Measurements from ENCODE around the gene RBM20. TPM values are rescaled to one million over a fixed set of nuclear protein-coding genes. Genes with fewer than 3 reads are reported as not detected.
"Not testable (repeated sequence)": the region's sequence is repeated elsewhere in the genome, so short reads cannot be mapped to it uniquely, and the experiment has no call there.

RBM20 gene
- total and polyA plus RNA-seq, 5 experiments from 2014 or later, result 0.20 to 0.93 (median 0.49) TPM

DNA sequence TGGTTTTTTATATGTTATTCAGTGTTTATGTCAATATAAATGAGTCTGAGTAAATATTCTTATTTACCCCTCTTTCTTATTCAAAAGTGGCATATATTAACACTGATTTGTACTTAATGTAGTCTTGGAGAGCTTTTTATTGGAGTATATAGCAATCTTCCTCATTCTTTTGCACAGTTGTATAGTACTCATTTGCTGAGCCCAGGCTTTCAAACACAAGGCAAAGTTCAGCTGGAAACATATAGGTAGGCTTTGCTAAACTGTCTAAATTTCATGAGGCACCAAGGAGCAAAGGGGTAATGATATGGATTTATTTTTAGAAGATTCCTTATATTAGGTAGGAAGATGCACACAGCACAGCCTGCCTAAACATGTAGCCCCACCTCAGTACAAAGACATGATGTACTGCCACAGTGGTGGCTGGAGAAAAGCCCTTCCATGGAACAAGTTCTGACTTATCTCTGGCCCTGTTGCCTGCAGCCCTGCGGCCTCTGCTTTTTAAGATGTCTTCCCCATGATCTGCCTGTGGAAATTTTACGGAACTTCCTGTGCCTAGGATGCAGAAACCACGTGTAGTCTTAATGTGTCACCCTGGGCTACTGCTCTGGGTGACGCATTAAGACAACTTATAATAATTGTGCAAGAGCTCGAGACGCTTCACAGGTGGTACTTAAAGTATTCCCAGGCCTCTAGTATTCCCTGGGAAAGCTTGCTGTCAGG is 218.0 kb downstream of the RBM20 start:
- POLR2A ChIA-PET, result interaction anchor here (0.6 to 6.8 kb wide), 9 partner anchors 8 to 59 kb away, joined by 3 to 87 read pairs (median 16); partner anchors contain the start of gene PDCD4
- peak overlapping the region; percentile 97 to 100 (median 99) for H3K27ac Mint-ChIP-seq
- H3K27me3 Mint-ChIP-seq, result no peaks in the 10 kb centered on the region
- ATAC-seq, result no peak
- H3K4me1 Mint-ChIP-seq, result peaks cover 57 to 100% (median 97%) of the 10 kb centered on the region in 4 donors
- peak overlapping the region in 9 of 10 donors; percentile 36 to 94 (median 67) for H3K4me3 Mint-ChIP-seq
- DNase-seq, result no peak
- H3K36me3 Mint-ChIP-seq, result no peaks in the 10 kb centered on the region
- H3K9me3 Mint-ChIP-seq, result no peaks in the 10 kb centered on the region

DNA sequence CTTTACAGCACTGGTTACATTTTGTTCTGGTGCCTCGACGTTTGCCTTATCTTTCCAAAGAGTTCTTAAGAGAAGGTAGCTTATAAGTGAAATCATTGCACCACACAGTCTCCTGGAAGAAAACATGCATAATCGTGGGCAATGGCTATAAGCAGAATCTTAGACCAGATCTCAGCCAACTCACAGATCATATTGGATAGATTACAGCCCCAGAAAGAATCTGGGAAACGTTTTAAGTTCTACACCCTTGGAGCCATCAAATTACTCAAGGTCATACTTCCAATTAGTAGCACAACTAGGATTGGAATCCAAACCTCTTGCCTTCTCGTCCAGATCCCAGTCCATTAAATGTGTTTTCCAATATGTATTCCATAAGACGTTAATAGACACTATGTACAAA is 218.8 kb downstream of the RBM20 start:
- POLR2A ChIA-PET, result interaction anchor here (1.1 to 6.8 kb wide), 6 partner anchors 9 to 60 kb away, joined by 3 to 87 read pairs (median 52); partner anchors contain the start of gene PDCD4
- no peak for DNase-seq
- peak overlapping the region in 7 of 10 donors; percentile 30 to 94 (median 79) for H3K4me3 Mint-ChIP-seq

GRCh38 chr10:110863361-110863760 is 219.2 kb downstream of the RBM20 start:
- DNase-seq, result no peak
- Mint-ChIP-seq H3K27ac (peak overlapping the region; percentile 97 to 100 (median 99)), H3K27me3 (no peaks in the 10 kb centered on the region), H3K4me3 (peak overlapping the region in 8 of 10 donors; percentile 34 to 94 (median 79)), H3K36me3 (no peaks in the 10 kb centered on the region), H3K4me1 (peaks cover 59 to 100% (median 97%) of the 10 kb centered on the region in 4 donors), H3K9me3 (no peaks in the 10 kb centered on the region)
- POLR2A ChIA-PET, result interaction anchor here (1.5 to 6.8 kb wide), 6 partner anchors 9 to 59 kb away, joined by 3 to 87 read pairs (median 58); partner anchors contain the start of gene PDCD4
- ATAC-seq, result no peak

More for the DNA sequence above, 218.8 kb downstream of the RBM20 start:
- H3K4me1 Mint-ChIP-seq, result peaks cover 61 to 100% (median 97%) of the 10 kb centered on the region in 4 donors
- H3K36me3 Mint-ChIP-seq, result no peaks in the 10 kb centered on the region
- H3K27ac Mint-ChIP-seq, result peak overlapping the region; percentile 97 to 100 (median 99)
- no peaks in the 10 kb centered on the region for H3K27me3 Mint-ChIP-seq
- ATAC-seq, result no peak
- H3K9me3 Mint-ChIP-seq, result no peaks in the 10 kb centered on the region

DNA sequence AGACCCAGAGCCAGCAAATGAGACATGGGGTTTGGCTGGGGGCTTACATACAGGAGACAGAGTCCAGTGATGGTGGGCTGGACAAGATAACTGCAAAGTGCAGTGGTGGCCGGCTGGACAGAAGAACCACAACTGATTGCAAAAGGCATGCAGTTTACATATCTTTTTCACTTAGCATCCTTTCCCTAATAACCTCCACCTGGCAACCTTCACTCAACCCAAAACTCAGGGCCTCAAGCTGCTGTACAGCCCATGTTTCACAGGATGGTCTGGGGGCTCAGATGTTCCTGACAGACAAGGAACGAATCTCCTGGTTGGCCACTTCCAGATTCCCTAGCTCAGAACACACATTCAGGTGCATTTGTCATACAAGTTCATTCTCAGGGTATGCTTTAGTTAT is 219.8 kb downstream of the RBM20 start:
- H3K27me3 Mint-ChIP-seq, result no peaks in the 10 kb centered on the region

GRCh38 chr10:110864662-110865140 is 220.6 kb downstream of the RBM20 start:
- POLR2A ChIA-PET, result interaction anchor here (0.6 to 5.0 kb wide), 17 partner anchors 7 to 1510 kb away, joined by 3 to 44 read pairs (median 5); partner anchors contain the start of genes BBIP1 and SHOC2
- Mint-ChIP-seq H3K4me1 (peaks cover 60 to 100% (median 98%) of the 10 kb centered on the region in 4 donors), H3K9me3 (no peaks in the 10 kb centered on the region), H3K4me3 (peak overlapping the region; percentile 62 to 94 (median 82)), H3K36me3 (peaks cover 0 to 3% (median 3%) of the 10 kb centered on the region in 3 donors), H3K27ac (peak overlapping the region; percentile 97 to 100 (median 99)), H3K27me3 (no peaks in the 10 kb centered on the region)
- ATAC-seq, result peak; percentile 65 to 73
- DNase-seq, result peak in 9 of 10 donors; percentile 48 to 90 (median 80)

More for the DNA sequence above, 219.8 kb downstream of the RBM20 start:
- no peaks in the 10 kb centered on the region for H3K36me3 Mint-ChIP-seq
- DNase-seq (no peak), ATAC-seq (no peak)
- no peaks in the 10 kb centered on the region for H3K9me3 Mint-ChIP-seq
- peak overlapping the region; percentile 97 to 100 (median 99) for H3K27ac Mint-ChIP-seq
- POLR2A ChIA-PET, result interaction anchor here (0.6 to 5.0 kb wide), 12 partner anchors 9 to 1511 kb away, joined by 3 to 44 read pairs (median 9); partner anchors contain the start of genes BBIP1 and SHOC2
- peak overlapping the region; percentile 58 to 94 (median 80) for H3K4me3 Mint-ChIP-seq
- H3K4me1 Mint-ChIP-seq, result peaks cover 57 to 100% (median 98%) of the 10 kb centered on the region in 4 donors

GRCh38 chr10:110865186-110865808 is 221.2 kb downstream of the RBM20 start:
- ATAC-seq (no peak), DNase-seq (no peak)
- POLR2A ChIA-PET, result interaction anchor here (0.7 to 5.0 kb wide), 14 partner anchors 8 to 84 kb away, joined by 3 to 44 read pairs (median 9); partner anchors contain the start of genes BBIP1 and SHOC2
- Mint-ChIP-seq H3K27me3 (no peaks in the 10 kb centered on the region), H3K4me1 (peaks cover 61 to 100% (median 98%) of the 10 kb centered on the region in 4 donors), H3K27ac (peak overlapping the region; percentile 97 to 100 (median 99)), H3K4me3 (peak overlapping the region; percentile 62 to 94 (median 80)), H3K36me3 (peaks cover 0 to 4% (median 3%) of the 10 kb centered on the region in 3 donors), H3K9me3 (no peaks in the 10 kb centered on the region)

DNA sequence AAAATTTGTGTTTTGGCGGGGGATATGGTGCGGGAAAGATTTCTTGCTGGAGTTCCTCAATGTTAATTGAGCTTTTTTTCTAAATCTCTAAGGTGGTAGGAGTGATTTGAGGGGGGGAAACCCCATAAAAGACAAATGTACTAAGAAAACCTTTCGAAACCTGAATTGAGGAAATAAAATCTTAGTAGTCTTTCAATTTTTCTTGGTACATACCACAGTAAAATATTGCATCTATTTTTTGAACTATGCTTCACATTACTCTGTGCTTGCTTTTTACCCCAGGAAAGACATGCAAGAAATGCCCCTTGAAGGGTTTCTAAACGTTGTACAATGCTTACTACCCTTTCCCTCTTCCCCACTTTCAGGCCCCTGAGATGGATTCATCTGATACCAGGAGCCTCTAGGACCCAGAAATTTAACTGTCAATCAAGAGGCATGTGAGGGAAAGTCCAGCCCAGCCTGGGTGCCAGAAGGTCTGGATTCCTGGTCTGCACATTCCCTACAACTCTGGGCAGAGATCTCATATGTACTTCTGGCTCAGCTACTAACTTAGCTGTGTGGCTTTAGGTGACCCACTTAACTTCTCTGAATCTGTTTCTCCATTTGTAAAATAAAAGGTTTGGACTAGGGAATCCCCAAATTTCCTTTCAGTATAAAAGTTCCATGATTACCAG is 221.8 kb downstream of the RBM20 start:
- H3K27ac Mint-ChIP-seq, result peak overlapping the region; percentile 97 to 100 (median 99)

DNA sequence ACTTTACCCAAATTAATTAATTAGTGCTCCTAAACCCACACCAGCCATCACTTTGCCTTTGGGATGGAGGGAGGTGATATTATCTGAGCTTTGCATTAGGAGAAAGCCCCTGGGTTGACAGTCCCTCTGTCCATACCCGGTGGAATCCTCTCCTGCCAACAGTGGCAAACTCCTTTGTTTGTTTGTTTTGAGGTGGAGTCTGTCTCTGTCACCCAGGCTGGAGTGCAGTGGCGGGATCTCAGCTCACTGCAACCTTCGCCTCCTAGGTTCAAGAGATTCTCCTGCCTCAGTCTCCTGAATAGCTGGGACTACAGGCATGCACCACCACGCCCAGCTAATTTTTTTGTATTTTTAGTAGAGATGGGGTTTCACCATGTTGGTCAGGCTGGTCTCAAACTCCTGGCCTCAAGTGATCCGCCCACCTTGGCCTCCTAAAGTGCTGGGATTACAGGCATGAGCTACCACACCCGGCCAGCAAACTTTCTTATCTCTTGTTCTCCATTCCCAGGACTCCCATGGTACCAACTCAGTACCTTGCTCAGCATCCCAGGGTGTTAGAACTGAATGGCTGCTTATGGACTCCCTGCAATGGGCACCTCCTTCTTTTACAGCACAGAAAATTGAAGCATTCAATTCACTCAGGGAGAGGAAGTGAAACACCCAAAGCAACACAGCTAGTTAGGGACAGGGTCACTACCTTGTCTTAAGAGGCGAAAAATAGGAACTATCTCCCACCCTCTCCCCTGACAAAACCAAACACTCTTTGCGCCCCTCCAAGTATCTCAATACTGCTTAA is 223.1 kb downstream of the RBM20 start:
- ATAC-seq, H3K27me3 Mint-ChIP-seq, H3K9me3 Mint-ChIP-seq, H3K36me3 Mint-ChIP-seq, DNase-seq: not testable (repeated sequence)
- POLR2A ChIA-PET, result interaction anchor here (1.1 to 5.0 kb wide), 14 partner anchors 9 to 657 kb away, joined by 4 to 44 read pairs (median 6); partner anchors contain the start of genes BBIP1 and SHOC2
- Mint-ChIP-seq H3K4me1 (peaks cover 65 to 98% (median 93%) of the 10 kb centered on the region in 4 donors), H3K4me3 (peak overlapping the region; percentile 29 to 99 (median 65)), H3K27ac (peak overlapping the region; percentile 97 to 100 (median 99))

More for the DNA sequence above, 221.8 kb downstream of the RBM20 start:
- no peaks in the 10 kb centered on the region for H3K27me3 Mint-ChIP-seq
- H3K4me1 Mint-ChIP-seq, result peaks cover 61 to 100% (median 98%) of the 10 kb centered on the region in 4 donors
- peaks cover 0 to 4% (median 3%) of the 10 kb centered on the region in 3 donors for H3K36me3 Mint-ChIP-seq
- DNase-seq (peak in 2 of 10 donors; percentile 39 to 50), ATAC-seq (peak in 1 of 2 donors; percentile 4)
- H3K9me3 Mint-ChIP-seq, result no peaks in the 10 kb centered on the region
- H3K4me3 Mint-ChIP-seq, result peak overlapping the region; percentile 62 to 94 (median 80)
- POLR2A ChIA-PET, result interaction anchor here (1.0 to 5.0 kb wide), 8 partner anchors 7 to 64 kb away, joined by 3 to 44 read pairs (median 20); partner anchors contain the start of genes BBIP1 and SHOC2

GRCh38 chr10:110867807-110868465 is 223.8 kb downstream of the RBM20 start:
- POLR2A ChIA-PET, result interaction anchor here (0.7 to 5.0 kb wide), 13 partner anchors 9 to 657 kb away, joined by 3 to 44 read pairs (median 5); no protein-coding TSS in a partner anchor
- Mint-ChIP-seq H3K27ac (peak overlapping the region; percentile 97 to 100 (median 99)), H3K9me3 (peaks cover 0 to 2% (median 0%) of the 10 kb centered on the region in 9 donors), H3K27me3 (no peaks in the 10 kb centered on the region), H3K36me3 (peaks cover 0 to 4% (median 3%) of the 10 kb centered on the region in 3 donors), H3K4me3 (peak overlapping the region; percentile 38 to 99 (median 91)), H3K4me1 (peaks cover 59 to 90% (median 86%) of the 10 kb centered on the region in 4 donors)
- DNase-seq (no peak), ATAC-seq (no peak)

- Mint-ChIP-seq H3K36me3 (peaks cover 0 to 4% (median 3%) of the 10 kb centered on the region in 3 donors), H3K4me1 (peaks cover 52 to 83% (median 78%) of the 10 kb centered on the region in 4 donors), H3K4me3 (peak overlapping the region; percentile 49 to 99 (median 96)), H3K27me3 (no peaks in the 10 kb centered on the region), H3K9me3 (peaks cover 0 to 2% (median 0%) of the 10 kb centered on the region in 9 donors), H3K27ac (peak overlapping the region; percentile 97 to 100 (median 99))
- POLR2A ChIA-PET, result interaction anchor here (1.2 to 1.9 kb wide), 5 partner anchors 8 to 67 kb away, joined by 5 to 9 read pairs (median 5); no protein-coding TSS in a partner anchor
- peak; percentile 18 to 34 for ATAC-seq
- DNase-seq, result peak; percentile 24 to 84 (median 73)
Observed at GRCh38 chr10:110868981-110869380, 224.8 kb downstream of the RBM20 start.

Measured in naive thymus-derived CD8-positive, alpha-beta T cell (primary cell).